ENCODE results near the gene COL13A1. TPM values are rescaled to one million over a fixed set of nuclear protein-coding genes. Genes with fewer than 3 reads are reported as not detected.

Gene COL13A1
- total and polyA plus RNA-seq, 5 donors, result 4.4 to 13.7 (median 8.5) TPM

- peak overlapping the region; percentile 26 for H3K27ac ChIP-seq (ENCODE audit: low read length)
These were observed 34.4 kb downstream of the COL13A1 start for GRCh38 chr10:69835875-69836730.

GRCh38 chr10:69836731-69837030, 35.0 kb downstream of the COL13A1 start:
- Histone ChIP-seq H3K4me1 (ENCODE audit: control insufficient read depth, insufficient read depth, low read length) (peaks cover 8% of the 10 kb centered on the region), H3K4me3 (ENCODE audit: low read length) (no peak overlapping the region), H3K27ac (ENCODE audit: low read length) (peak overlapping the region; percentile 6), H3K9me3 (ENCODE audit: control insufficient read depth, low read length) (no peaks in the 10 kb centered on the region), H3K27me3 (ENCODE audit: control insufficient read depth, insufficient read depth) (no peaks in the 10 kb centered on the region)
- 76% methylated on average over 6 of the region's 6 CpGs for WGBS
- intact Hi-C loops (cut with DNase I), result no loop called here
- no peak for ATAC-seq
- no peak for DNase-seq

More at GRCh38 chr10:69835875-69836730, 34.4 kb downstream of the COL13A1 start:
- DNase-seq, result no peak
- peaks cover 6% of the 10 kb centered on the region for H3K4me1 ChIP-seq (ENCODE audit: control insufficient read depth, insufficient read depth, low read length)
- intact Hi-C loops (cut with DNase I), result no loop called here
- H3K9me3 ChIP-seq (ENCODE audit: control insufficient read depth, low read length), result no peaks in the 10 kb centered on the region
- 53% methylated on average over 8 of the region's 8 CpGs for WGBS
- no peaks in the 10 kb centered on the region for H3K27me3 ChIP-seq (ENCODE audit: control insufficient read depth, insufficient read depth)
- no peak overlapping the region for H3K4me3 ChIP-seq (ENCODE audit: low read length)
- peak; percentile 3 to 20 for ATAC-seq

GRCh38 chr10:69837261-69837660, 35.6 kb downstream of the COL13A1 start:
- no peaks in the 10 kb centered on the region for H3K27me3 ChIP-seq (ENCODE audit: control insufficient read depth, insufficient read depth)
- no peaks in the 10 kb centered on the region for H3K9me3 ChIP-seq (ENCODE audit: control insufficient read depth, low read length)
- DNase-seq (no peak), ATAC-seq (peak; percentile 22 to 38)
- H3K27ac ChIP-seq (ENCODE audit: low read length), result peak overlapping the region; percentile 63
- H3K4me3 ChIP-seq (ENCODE audit: low read length), result no peak overlapping the region
- intact Hi-C loops (cut with DNase I), result no loop called here
- H3K4me1 ChIP-seq (ENCODE audit: control insufficient read depth, insufficient read depth, low read length), result peaks cover 8% of the 10 kb centered on the region
- 70% methylated on average over 5 of the region's 5 CpGs for WGBS

GRCh38 chr10:69838418-69838817, 36.7 kb downstream of the COL13A1 start:
- intact Hi-C loops (cut with DNase I), result no loop called here
- DNase-seq (no peak), ATAC-seq (no peak)
- peak overlapping the region; percentile 43 for H3K27ac ChIP-seq (ENCODE audit: low read length)
- H3K9me3 ChIP-seq (ENCODE audit: control insufficient read depth, low read length), result no peaks in the 10 kb centered on the region
- peaks cover 4% of the 10 kb centered on the region for H3K4me1 ChIP-seq (ENCODE audit: control insufficient read depth, insufficient read depth, low read length)
- 94% methylated on average over 5 of the region's 5 CpGs for WGBS
- H3K4me3 ChIP-seq (ENCODE audit: low read length), result no peak overlapping the region
- no peaks in the 10 kb centered on the region for H3K27me3 ChIP-seq (ENCODE audit: control insufficient read depth, insufficient read depth)

GRCh38 chr10:69838853-69839252, 37.1 kb downstream of the COL13A1 start:
- ATAC-seq (no peak), DNase-seq (no peak)
- peak overlapping the region; percentile 43 for H3K27ac ChIP-seq (ENCODE audit: low read length)
- intact Hi-C loops (cut with DNase I), result no loop called here
- H3K4me1 ChIP-seq (ENCODE audit: control insufficient read depth, insufficient read depth, low read length), result peaks cover 4% of the 10 kb centered on the region
- WGBS, result 68% methylated on average over 11 of the region's 11 CpGs
- H3K27me3 ChIP-seq (ENCODE audit: control insufficient read depth, insufficient read depth), result no peaks in the 10 kb centered on the region
- H3K4me3 ChIP-seq (ENCODE audit: low read length), result no peak overlapping the region
- H3K9me3 ChIP-seq (ENCODE audit: control insufficient read depth, low read length), result no peaks in the 10 kb centered on the region

- ATAC-seq, result peak; percentile 7 to 50
- peaks cover 4% of the 10 kb centered on the region for H3K4me1 ChIP-seq (ENCODE audit: control insufficient read depth, insufficient read depth, low read length)
- 63% methylated on average over 17 of the region's 17 CpGs for WGBS
- peak overlapping the region; percentile 96 for H3K27ac ChIP-seq (ENCODE audit: low read length)
- intact Hi-C loops (cut with DNase I), result no loop called here
- no peaks in the 10 kb centered on the region for H3K27me3 ChIP-seq (ENCODE audit: control insufficient read depth, insufficient read depth)
- DNase-seq, result no peak
- H3K4me3 ChIP-seq (ENCODE audit: low read length), result no peak overlapping the region
- no peaks in the 10 kb centered on the region for H3K9me3 ChIP-seq (ENCODE audit: control insufficient read depth, low read length)
These were observed 38.1 kb downstream of the COL13A1 start for GRCh38 chr10:69839696-69840345.

- 49% methylated on average over 9 of the region's 9 CpGs for WGBS
- Histone ChIP-seq H3K9me3 (ENCODE audit: control insufficient read depth, low read length) (no peaks in the 10 kb centered on the region), H3K27ac (ENCODE audit: low read length) (peak overlapping the region; percentile 96), H3K27me3 (ENCODE audit: control insufficient read depth, insufficient read depth) (no peaks in the 10 kb centered on the region), H3K4me3 (ENCODE audit: low read length) (no peak overlapping the region), H3K4me1 (ENCODE audit: control insufficient read depth, insufficient read depth, low read length) (peaks cover 6% of the 10 kb centered on the region)
- DNase-seq, result peak; percentile 58 to 87 (median 70)
- intact Hi-C loops (cut with DNase I), result no loop called here
- peak; percentile 48 to 66 for ATAC-seq
These were observed 39.1 kb downstream of the COL13A1 start for GRCh38 chr10:69840773-69841172.

- ATAC-seq, result no peak
- 79% methylated on average over 8 of the region's 8 CpGs for WGBS
- H3K27ac ChIP-seq (ENCODE audit: low read length), result peak overlapping the region; percentile 69
- no peak overlapping the region for H3K4me3 ChIP-seq (ENCODE audit: low read length)
- H3K9me3 ChIP-seq (ENCODE audit: control insufficient read depth, low read length), result no peaks in the 10 kb centered on the region
- DNase-seq, result no peak
- H3K4me1 ChIP-seq (ENCODE audit: control insufficient read depth, insufficient read depth, low read length), result peaks cover 6% of the 10 kb centered on the region
- no peaks in the 10 kb centered on the region for H3K27me3 ChIP-seq (ENCODE audit: control insufficient read depth, insufficient read depth)
- intact Hi-C loops (cut with DNase I), result no loop called here
These were observed 40.3 kb downstream of the COL13A1 start for GRCh38 chr10:69842020-69842419.

GRCh38 chr10:69842882-69843281, 41.2 kb downstream of the COL13A1 start:
- intact Hi-C loops (cut with DNase I), result no loop called here
- no peaks in the 10 kb centered on the region for H3K27me3 ChIP-seq (ENCODE audit: control insufficient read depth, insufficient read depth)
- WGBS, result 67% methylated on average over 10 of the region's 10 CpGs
- peaks cover 6% of the 10 kb centered on the region for H3K4me1 ChIP-seq (ENCODE audit: control insufficient read depth, insufficient read depth, low read length)
- H3K9me3 ChIP-seq (ENCODE audit: control insufficient read depth, low read length), result no peaks in the 10 kb centered on the region
- DNase-seq, result peak in 1 of 3 donors; percentile 43
- peak in 1 of 2 donors; percentile 28 for ATAC-seq
- peak overlapping the region; percentile 69 for H3K27ac ChIP-seq (ENCODE audit: low read length)
- H3K4me3 ChIP-seq (ENCODE audit: low read length), result no peak overlapping the region

- ATAC-seq, result peak; percentile 14 to 31
- Histone ChIP-seq H3K27ac (ENCODE audit: low read length) (peak overlapping the region; percentile 42), H3K4me3 (ENCODE audit: low read length) (no peak overlapping the region), H3K9me3 (ENCODE audit: control insufficient read depth, low read length) (no peaks in the 10 kb centered on the region), H3K27me3 (ENCODE audit: control insufficient read depth, insufficient read depth) (no peaks in the 10 kb centered on the region), H3K4me1 (ENCODE audit: control insufficient read depth, insufficient read depth, low read length) (peaks cover 4% of the 10 kb centered on the region)
- 78% methylated on average over 6 of the region's 6 CpGs for WGBS
- intact Hi-C loops (cut with DNase I), result no loop called here
- no peak for DNase-seq
These were observed 42.2 kb downstream of the COL13A1 start for GRCh38 chr10:69843923-69844322.

GRCh38 chr10:69844698-69845097, 43.0 kb downstream of the COL13A1 start:
- H3K4me1 ChIP-seq (ENCODE audit: control insufficient read depth, insufficient read depth, low read length), result peaks cover 4% of the 10 kb centered on the region
- no peak overlapping the region for H3K4me3 ChIP-seq (ENCODE audit: low read length)
- DNase-seq (no peak), ATAC-seq (no peak)
- no peaks in the 10 kb centered on the region for H3K27me3 ChIP-seq (ENCODE audit: control insufficient read depth, insufficient read depth)
- H3K27ac ChIP-seq (ENCODE audit: low read length), result no peak overlapping the region
- no peaks in the 10 kb centered on the region for H3K9me3 ChIP-seq (ENCODE audit: control insufficient read depth, low read length)
- intact Hi-C loops (cut with DNase I), result no loop called here
- WGBS, result 66% methylated on average over 2 of the region's 2 CpGs
